ENCODE measurements around the gene MS4A4E.

GRCh38 chr11:60240662-60241061 lies 2.3 kb downstream of the MS4A4E start:
- no peak for TF ChIP-seq CTCF (IDR thresholded peaks at IDR 0.05)
- TF ChIP-seq POLR2A (IDR thresholded peaks at IDR 0.05) = no peak
- no peak for TF ChIP-seq EP300 (IDR thresholded peaks at IDR 0.05)

Data from suprapubic skin (tissue), 3 donors.